ENCODE results near the gene LRRC8D. TPM values are rescaled to one million over a fixed set of nuclear protein-coding genes. Genes with fewer than 3 reads are reported as not detected.
A peak's percentile ranks its signal among the peaks of the same experiment; 100 is the strongest.

LRRC8D gene
- total and polyA plus RNA-seq, 9 of the 15 experiments (the other 6 are each of a cell fraction or from before 2014, with no cell fraction given), result 3.4 to 53.9 (median 15.9) TPM

DNA sequence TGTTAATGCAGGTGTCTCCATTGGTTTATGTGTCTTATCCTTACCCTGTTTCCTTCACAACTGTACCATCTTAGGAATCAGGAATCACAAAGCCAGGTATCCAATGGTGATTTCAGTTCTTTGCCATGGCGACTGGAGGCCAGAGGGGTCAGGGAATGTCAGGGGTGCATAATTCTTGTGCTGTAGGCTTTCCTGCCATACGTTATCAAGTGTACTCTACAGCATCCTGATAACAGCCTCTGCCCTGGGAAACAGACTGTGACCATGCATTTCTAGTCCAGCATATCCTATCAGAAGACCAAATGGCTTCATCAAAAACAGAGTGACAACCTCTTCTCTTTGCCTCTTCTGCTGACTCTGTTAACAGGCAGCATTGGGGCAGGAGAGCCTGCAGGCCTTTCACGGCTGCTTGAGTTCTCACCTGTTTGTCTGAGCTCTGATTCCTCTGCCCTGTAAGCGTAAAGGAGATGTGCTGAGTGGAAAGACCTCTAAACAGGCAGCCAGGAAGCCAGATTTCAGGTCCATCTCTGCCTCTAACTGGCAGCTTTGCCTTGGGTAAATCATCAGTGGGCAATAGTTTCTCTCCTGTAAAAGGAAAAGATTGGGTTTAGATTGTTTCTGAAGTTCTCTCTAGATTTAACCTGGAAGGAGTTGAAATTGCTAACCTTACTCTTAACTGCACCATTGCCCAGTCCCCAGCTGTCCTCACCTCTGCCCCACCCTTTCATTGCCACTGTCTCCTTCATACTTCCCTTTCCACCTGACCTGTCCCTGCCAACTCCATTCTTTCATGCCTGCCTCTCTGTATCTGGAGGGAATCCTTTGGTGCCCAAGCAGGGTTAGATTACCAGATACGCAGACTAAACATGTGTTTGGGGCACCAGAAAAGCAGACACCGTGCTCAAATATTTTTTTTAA, 80.2 kb downstream of the LRRC8D start (continued):
- TF ChIP-seq CEBPZ (IDR thresholded peaks at IDR 0.05; ENCODE audit: borderline replicate concordance, low read depth, low read length) (no peak), GABPB1 (CRISPR knock-in tag; IDR thresholded peaks at IDR 0.05) (no peak), CBFA2T3 (IDR thresholded peaks at IDR 0.05) (peak; percentile 69), XRCC4 (IDR thresholded peaks at IDR 0.05; ENCODE audit: extremely low read depth, insufficient read depth, insufficient read length) (no peak), ZFP30 (CRISPR knock-in tag; IDR thresholded peaks at IDR 0.05; ENCODE audit: borderline replicate concordance) (no peak), E2F1 (CRISPR knock-in tag; IDR thresholded peaks at IDR 0.05) (no peak), GATA2 (CRISPR knock-in tag; IDR thresholded peaks at IDR 0.05) (no peak), BRD4 (IDR thresholded peaks at IDR 0.05) (no peak), RAD51 (IDR thresholded peaks at IDR 0.05; ENCODE audit: borderline replicate concordance, low read depth) (no peak), ZNF232 (CRISPR knock-in tag; IDR thresholded peaks at IDR 0.05) (no peak), ZNF644 (tag; IDR thresholded peaks at IDR 0.05; ENCODE audit: low read depth) (no peak), HDAC2 (IDR thresholded peaks at IDR 0.05) (peak; percentile 57), MCM7 (IDR thresholded peaks at IDR 0.05) (no peak), CBFB (CRISPR knock-in tag; IDR thresholded peaks at IDR 0.05) (no peak)
- TF ChIP-seq, protein P1, sequence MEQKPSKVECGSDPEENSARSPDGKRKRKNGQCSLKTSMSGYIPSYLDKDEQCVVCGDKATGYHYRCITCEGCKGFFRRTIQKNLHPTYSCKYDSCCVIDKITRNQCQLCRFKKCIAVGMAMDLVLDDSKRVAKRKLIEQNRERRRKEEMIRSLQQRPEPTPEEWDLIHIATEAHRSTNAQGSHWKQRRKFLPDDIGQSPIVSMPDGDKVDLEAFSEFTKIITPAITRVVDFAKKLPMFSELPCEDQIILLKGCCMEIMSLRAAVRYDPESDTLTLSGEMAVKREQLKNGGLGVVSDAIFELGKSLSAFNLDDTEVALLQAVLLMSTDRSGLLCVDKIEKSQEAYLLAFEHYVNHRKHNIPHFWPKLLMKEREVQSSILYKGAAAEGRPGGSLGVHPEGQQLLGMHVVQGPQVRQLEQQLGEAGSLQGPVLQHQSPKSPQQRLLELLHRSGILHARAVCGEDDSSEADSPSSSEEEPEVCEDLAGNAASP (IDR thresholded peaks at IDR 0.05), result no peak
- TF ChIP-seq, protein P2, sequence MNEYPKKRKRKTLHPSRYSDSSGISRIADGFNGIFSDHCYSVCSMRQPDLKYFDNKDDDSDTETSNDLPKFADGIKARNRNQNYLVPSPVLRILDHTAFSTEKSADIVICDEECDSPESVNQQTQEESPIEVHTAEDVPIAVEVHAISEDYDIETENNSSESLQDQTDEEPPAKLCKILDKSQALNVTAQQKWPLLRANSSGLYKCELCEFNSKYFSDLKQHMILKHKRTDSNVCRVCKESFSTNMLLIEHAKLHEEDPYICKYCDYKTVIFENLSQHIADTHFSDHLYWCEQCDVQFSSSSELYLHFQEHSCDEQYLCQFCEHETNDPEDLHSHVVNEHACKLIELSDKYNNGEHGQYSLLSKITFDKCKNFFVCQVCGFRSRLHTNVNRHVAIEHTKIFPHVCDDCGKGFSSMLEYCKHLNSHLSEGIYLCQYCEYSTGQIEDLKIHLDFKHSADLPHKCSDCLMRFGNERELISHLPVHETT (CRISPR knock-in tag; conservative IDR thresholded peaks at IDR 0.05 in 1 of 2, IDR thresholded peaks at IDR 0.05 in 1 of 2), result peak in 1 of 2 experiments; percentile 46; a peak in 1 of 4 replicates
- TF ChIP-seq, protein P3, sequence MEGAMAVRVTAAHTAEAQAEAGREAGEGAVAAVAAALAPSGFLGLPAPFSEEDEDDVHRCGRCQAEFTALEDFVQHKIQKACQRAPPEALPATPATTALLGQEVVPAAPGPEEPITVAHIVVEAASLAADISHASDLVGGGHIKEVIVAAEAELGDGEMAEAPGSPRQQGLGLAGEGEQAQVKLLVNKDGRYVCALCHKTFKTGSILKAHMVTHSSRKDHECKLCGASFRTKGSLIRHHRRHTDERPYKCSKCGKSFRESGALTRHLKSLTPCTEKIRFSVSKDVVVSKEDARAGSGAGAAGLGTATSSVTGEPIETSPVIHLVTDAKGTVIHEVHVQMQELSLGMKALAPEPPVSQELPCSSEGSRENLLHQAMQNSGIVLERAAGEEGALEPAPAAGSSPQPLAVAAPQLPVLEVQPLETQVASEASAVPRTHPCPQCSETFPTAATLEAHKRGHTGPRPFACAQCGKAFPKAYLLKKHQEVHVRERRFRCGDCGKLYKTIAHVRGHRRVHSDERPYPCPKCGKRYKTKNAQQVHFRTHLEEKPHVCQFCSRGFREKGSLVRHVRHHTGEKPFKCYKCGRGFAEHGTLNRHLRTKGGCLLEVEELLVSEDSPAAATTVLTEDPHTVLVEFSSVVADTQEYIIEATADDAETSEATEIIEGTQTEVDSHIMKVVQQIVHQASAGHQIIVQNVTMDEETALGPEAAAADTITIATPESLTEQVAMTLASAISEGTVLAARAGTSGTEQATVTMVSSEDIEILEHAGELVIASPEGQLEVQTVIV (CRISPR knock-in tag; IDR thresholded peaks at IDR 0.05; ENCODE audit: borderline replicate concordance), result no peak
